Esophagus muscularis mucosa (tissue), 3 donors: Measurements from ENCODE around the gene GCNA.

Experiments
- POLR2A ChIP-seq: fragments of 450-650 bp; IDR thresholded peaks from one replicate; pipeline ENCODE4 v1.6.1; 2017; ENCODE audit warnings: antibody characterized with exemption, moderate library complexity, mild to moderate bottlenecking, low read depth
- POLR2AphosphoS5 ChIP-seq, 2 donors: sonication (generic); formaldehyde crosslinking; IDR thresholded peaks; one replicate each; pipeline ENCODE4 v1.6.1; 2017; ENCODE audit warnings: antibody characterized with exemption in 2 of 2
- TF ChIP-seq, protein P1 (sequence below), 3 experiments: fragments of 200-600 bp in 2 of 3; fragments of 450-650 bp in 1 of 3; sonication (generic) in 2 of 3; IDR thresholded peaks; one replicate each; pipeline ENCODE4 v1.5.1; 2017 to 2019; ENCODE audit warnings: antibody characterized with exemption in 3 of 3, mild to moderate bottlenecking in 2 of 3, moderate library complexity in 1 of 3

DNA sequence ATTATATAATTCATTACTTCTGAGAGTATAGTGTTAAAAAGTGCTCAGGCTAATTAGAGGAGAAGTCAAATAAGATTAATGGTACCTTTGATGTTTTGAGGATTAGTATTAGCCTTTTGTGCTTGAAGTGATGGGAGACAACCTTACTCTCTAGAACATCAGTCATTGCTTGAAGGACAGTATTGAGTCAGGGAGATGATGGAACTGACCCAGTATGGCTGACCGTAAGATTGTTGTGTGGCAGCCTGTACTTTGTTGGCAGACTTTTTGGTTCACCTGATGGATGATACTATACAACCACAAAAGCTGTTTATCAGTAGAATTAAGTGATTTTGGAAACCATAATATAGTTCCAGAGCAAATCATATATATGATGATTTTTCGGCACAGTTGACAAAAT lies 35.4 kb upstream of the GCNA start:
- TF ChIP-seq POLR2A (no peak), POLR2AphosphoS5 (IDR thresholded peaks at IDR 0.05) (no peak)
- TF ChIP-seq, protein P1, sequence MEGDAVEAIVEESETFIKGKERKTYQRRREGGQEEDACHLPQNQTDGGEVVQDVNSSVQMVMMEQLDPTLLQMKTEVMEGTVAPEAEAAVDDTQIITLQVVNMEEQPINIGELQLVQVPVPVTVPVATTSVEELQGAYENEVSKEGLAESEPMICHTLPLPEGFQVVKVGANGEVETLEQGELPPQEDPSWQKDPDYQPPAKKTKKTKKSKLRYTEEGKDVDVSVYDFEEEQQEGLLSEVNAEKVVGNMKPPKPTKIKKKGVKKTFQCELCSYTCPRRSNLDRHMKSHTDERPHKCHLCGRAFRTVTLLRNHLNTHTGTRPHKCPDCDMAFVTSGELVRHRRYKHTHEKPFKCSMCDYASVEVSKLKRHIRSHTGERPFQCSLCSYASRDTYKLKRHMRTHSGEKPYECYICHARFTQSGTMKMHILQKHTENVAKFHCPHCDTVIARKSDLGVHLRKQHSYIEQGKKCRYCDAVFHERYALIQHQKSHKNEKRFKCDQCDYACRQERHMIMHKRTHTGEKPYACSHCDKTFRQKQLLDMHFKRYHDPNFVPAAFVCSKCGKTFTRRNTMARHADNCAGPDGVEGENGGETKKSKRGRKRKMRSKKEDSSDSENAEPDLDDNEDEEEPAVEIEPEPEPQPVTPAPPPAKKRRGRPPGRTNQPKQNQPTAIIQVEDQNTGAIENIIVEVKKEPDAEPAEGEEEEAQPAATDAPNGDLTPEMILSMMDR (IDR thresholded peaks at IDR 0.05) = no peak
